ENCODE results near the gene NOA1.
A peak's percentile ranks its signal among the peaks of the same experiment; 100 is the strongest.

NOA1 gene

DNA sequence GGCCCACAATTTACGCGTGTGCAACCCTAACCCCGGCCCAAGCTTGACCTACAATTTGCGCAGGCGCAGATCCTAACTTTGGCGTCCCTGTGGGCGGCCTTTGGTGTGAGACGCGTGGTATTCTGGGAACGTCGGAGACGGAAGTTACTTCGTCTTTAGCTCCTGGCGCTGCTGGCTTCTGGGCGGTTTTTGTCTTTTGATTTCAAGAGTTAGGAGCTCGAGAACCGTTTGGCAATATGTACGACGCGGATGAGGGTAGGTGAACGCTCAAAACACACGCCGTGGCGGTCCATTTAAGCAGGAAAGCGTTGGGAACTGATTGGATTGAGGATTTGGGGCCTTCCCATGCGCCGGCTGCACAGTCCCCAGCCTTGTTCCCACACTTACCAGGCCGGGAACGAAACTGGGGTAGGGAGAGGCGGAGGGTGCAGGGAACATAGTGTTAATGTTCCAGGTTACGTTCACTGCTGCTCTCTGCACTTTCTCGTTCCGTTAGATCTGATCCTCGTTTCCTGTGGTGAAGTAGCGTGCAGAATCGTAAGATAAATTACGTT is 1.4 kb upstream of the NOA1 start, which contains the start of gene POLR2B:
Gene POLR2B (plus strand): TSS at position 147 of the 554 bp plus-strand sequence. CDS start 90 bp downstream, at position 237.
- H3K4me3 ChIP-seq, result peak within 1 kb of the TSS; percentile 78
- H3K27ac ChIP-seq, result peak within 1 kb of the TSS; percentile 77 to 93
- DNase-seq (ENCODE audit: low spot score), result peak; percentile 96
- TF ChIP-seq, protein P1, sequence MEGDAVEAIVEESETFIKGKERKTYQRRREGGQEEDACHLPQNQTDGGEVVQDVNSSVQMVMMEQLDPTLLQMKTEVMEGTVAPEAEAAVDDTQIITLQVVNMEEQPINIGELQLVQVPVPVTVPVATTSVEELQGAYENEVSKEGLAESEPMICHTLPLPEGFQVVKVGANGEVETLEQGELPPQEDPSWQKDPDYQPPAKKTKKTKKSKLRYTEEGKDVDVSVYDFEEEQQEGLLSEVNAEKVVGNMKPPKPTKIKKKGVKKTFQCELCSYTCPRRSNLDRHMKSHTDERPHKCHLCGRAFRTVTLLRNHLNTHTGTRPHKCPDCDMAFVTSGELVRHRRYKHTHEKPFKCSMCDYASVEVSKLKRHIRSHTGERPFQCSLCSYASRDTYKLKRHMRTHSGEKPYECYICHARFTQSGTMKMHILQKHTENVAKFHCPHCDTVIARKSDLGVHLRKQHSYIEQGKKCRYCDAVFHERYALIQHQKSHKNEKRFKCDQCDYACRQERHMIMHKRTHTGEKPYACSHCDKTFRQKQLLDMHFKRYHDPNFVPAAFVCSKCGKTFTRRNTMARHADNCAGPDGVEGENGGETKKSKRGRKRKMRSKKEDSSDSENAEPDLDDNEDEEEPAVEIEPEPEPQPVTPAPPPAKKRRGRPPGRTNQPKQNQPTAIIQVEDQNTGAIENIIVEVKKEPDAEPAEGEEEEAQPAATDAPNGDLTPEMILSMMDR (IDR thresholded peaks at IDR 0.05), result no peak

GRCh38 chr4:56976837-56977320 is 527 bp downstream of the NOA1 start:
- peak overlapping the region; percentile 77 to 93 for H3K27ac ChIP-seq
- peak; percentile 76 for DNase-seq (ENCODE audit: low spot score)
- TF ChIP-seq, protein P1 (IDR thresholded peaks at IDR 0.05), result no peak
- peak overlapping the region; percentile 78 for H3K4me3 ChIP-seq

DNA sequence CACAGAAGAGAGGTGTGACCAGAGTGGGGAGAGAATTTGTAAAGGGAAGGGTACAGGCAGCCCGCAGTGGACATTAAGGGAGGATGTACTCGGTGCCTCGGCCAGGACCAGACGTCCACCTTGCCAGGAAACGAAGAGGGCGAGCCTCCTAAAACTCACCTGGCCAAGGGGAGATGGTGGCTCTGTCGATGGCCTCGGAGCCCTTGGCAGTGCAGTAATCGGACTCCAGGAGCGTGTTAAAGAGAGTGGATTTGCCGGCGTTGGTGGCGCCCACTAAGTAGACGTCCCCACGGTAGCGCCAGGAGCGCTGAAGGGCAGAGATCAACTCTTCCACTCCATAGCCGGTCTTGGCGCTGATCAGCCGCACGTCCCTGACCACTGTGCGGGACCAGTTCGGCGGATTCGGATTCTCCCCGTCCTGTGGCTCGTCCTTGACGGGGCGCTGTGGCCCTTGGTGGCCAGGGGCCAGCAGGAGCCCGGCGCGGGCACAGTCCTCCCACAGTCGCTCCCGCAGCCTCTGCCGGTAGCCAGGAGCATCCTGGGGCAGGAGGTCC is 1.0 kb downstream of the NOA1 start:
- DNase-seq (ENCODE audit: low spot score), result no peak
- Histone ChIP-seq H3K4me3 (peak overlapping the region; percentile 78), H3K27ac (peak overlapping the region; percentile 77 to 93)
- TF ChIP-seq, protein P1 (IDR thresholded peaks at IDR 0.05), result no peak

- Histone ChIP-seq H3K4me3 (no peak overlapping the region), H3K27ac (no peak overlapping the region)
- TF ChIP-seq, protein P1 (IDR thresholded peaks at IDR 0.05), result no peak
- no peak for DNase-seq (ENCODE audit: low spot score)
Measured at GRCh38 chr4:56973336-56973735, 4.1 kb downstream of the NOA1 start.

- Histone ChIP-seq H3K4me3 (no peak overlapping the region), H3K27ac (no peak overlapping the region)
- TF ChIP-seq, protein P1 (IDR thresholded peaks at IDR 0.05), result no peak
- DNase-seq (ENCODE audit: low spot score), result no peak
Measured at GRCh38 chr4:56972809-56973208, 4.6 kb downstream of the NOA1 start.

GRCh38 chr4:56972389-56972788 is 5.0 kb downstream of the NOA1 start:
- no peak overlapping the region for H3K27ac ChIP-seq
- DNase-seq (ENCODE audit: low spot score), result no peak
- TF ChIP-seq, protein P1 (IDR thresholded peaks at IDR 0.05), result no peak
- no peak overlapping the region for H3K4me3 ChIP-seq

DNA sequence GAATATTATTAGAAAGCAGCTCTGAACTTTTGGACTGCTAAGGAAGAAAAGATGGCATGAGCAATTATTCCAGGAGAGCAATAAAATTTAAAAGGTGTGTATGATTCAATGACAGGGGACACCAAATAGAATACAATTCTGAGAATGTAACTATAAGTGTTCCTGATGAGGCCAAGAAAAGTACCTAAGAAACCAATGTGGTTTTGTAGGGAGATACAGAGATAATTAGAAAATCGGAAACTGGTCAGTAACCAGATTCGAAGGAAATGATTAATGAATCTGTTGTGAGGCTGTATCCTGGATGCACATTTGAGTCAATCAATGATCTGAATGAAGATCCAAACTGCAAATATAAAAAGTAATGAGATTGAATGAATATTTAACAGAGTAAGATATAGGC is 6.0 kb downstream of the NOA1 start:
- TF ChIP-seq, protein P1 (IDR thresholded peaks at IDR 0.05), result no peak

More for the DNA sequence above, 6.0 kb downstream of the NOA1 start:
- no peak overlapping the region for H3K4me3 ChIP-seq
- no peak for DNase-seq (ENCODE audit: low spot score)
- no peak overlapping the region for H3K27ac ChIP-seq
